Tibial nerve (tissue), 4 donors: ENCODE data around the gene ST6GALNAC3. TPM values are rescaled to one million over a fixed set of nuclear protein-coding genes. Genes with fewer than 3 reads are reported as not detected.
A peak's percentile ranks its signal among the peaks of the same experiment; 100 is the strongest.

Experiments
- DNase-seq, 2 donors: peaks; one replicate each; pipeline ENCODE4 v3.0.0-alpha.2; 2019; ENCODE audit warnings: low spot score in 2 of 2
- H3K27ac ChIP-seq, 4 donors: fragments of 200-600 bp; sonication (generic) in 3 of 4; one replicate each; pipeline ENCODE4 v1.5.1; 2017 to 2019; ENCODE audit warnings: mild to moderate bottlenecking in 1 of 4
- H3K27me3 ChIP-seq, 2 donors: fragments of 200-600 bp; sonication (generic) in 1 of 2; one replicate each; pipeline versions ENCODE4 v1.5.1 to v1.6.0; 2017 to 2019
- H3K36me3 ChIP-seq, 3 donors: fragments of 200-600 bp; sonication (generic); one replicate each; pipeline ENCODE4 v1.5.1; 2018 to 2019
- H3K4me1 ChIP-seq, 4 donors: fragments of 200-600 bp; sonication (generic) in 3 of 4; one replicate each; pipeline ENCODE4 v1.5.1; 2017 to 2019
- H3K4me3 ChIP-seq, 4 donors: fragments of 200-600 bp; sonication (generic) in 3 of 4; one replicate each; pipeline ENCODE4 v1.5.1; 2017 to 2019; ENCODE audit warnings: mild to moderate bottlenecking in 1 of 4, moderate library complexity in 1 of 4
- H3K9me3 ChIP-seq, 4 donors: fragments of 200-600 bp; sonication (generic) in 3 of 4; one replicate each; pipeline ENCODE4 v1.5.1; 2017 to 2019
- CTCF ChIP-seq, 5 experiments: fragments of 200-600 bp in 3 of 5; fragments of 450-650 bp in 2 of 5; sonication (generic) in 3 of 5; IDR thresholded peaks; one replicate each; pipeline ENCODE4 v1.5.1; 2016 to 2019; ENCODE audit warnings: antibody characterized with exemption in 5 of 5, mild to moderate bottlenecking in 3 of 5, moderate library complexity in 2 of 5
- EP300 ChIP-seq, 2 donors: sonication (generic); formaldehyde crosslinking; IDR thresholded peaks; one replicate each; pipeline ENCODE4 v1.6.1; 2017; ENCODE audit warnings: antibody characterized with exemption in 2 of 2, mild to moderate bottlenecking in 1 of 2
- POLR2A ChIP-seq, 2 donors: fragments of 450-650 bp; IDR thresholded peaks; one replicate each; pipeline ENCODE4 v1.6.1; 2017; ENCODE audit warnings: antibody characterized with exemption in 2 of 2, mild to moderate bottlenecking in 2 of 2, moderate library complexity in 2 of 2
- WGBS, 2 donors: methylation state at CpG; one replicate each; pipeline ENCODE4 v1.1.5; 2018; 5-methylcytosine and 5-hydroxymethylcytosine counted together
- total RNA-seq, 4 donors: library from RNA; depleted of rRNA; stranded (reverse); fragments of >200 nt; gene quantifications; one replicate each; pipeline ENCODE4 v1.1.0, GENCODE V29; 2016

ST6GALNAC3 gene
- total RNA-seq, 4 donors from 2014 or later: 2.7 to 6.6 (median 4.9) TPM

- H3K9me3 ChIP-seq: no peaks in the 10 kb centered on the region
- H3K27me3 ChIP-seq: no peaks in the 10 kb centered on the region
- peaks cover 0 to 10% (median 0%) of the 10 kb centered on the region in 4 donors for H3K4me1 ChIP-seq
- WGBS, 2 donors: 15 to 29% methylated on average over 1 of the region's 1 CpG
- DNase-seq: peak in 1 of 2 donors; percentile 9
- no peak overlapping the region for H3K4me3 ChIP-seq
- no peaks in the 10 kb centered on the region for H3K36me3 ChIP-seq
- TF ChIP-seq POLR2A (IDR thresholded peaks at IDR 0.05) (no peak), EP300 (IDR thresholded peaks at IDR 0.05) (no peak), CTCF (IDR thresholded peaks at IDR 0.05) (no peak)
- H3K27ac ChIP-seq: no peak overlapping the region
Measured at GRCh38 chr1:76381450-76382097, 307.0 kb downstream of the ST6GALNAC3 start.

- Histone ChIP-seq H3K4me1 (peaks cover 0 to 5% (median 0%) of the 10 kb centered on the region in 4 donors), H3K4me3 (no peak overlapping the region), H3K36me3 (no peaks in the 10 kb centered on the region), H3K9me3 (no peaks in the 10 kb centered on the region), H3K27me3 (no peaks in the 10 kb centered on the region), H3K27ac (no peak overlapping the region)
- WGBS, 2 donors: 89 to 94% methylated on average over 2 of the region's 2 CpGs
- TF ChIP-seq POLR2A (IDR thresholded peaks at IDR 0.05): no peak
- TF ChIP-seq CTCF (IDR thresholded peaks at IDR 0.05): no peak
- TF ChIP-seq EP300 (IDR thresholded peaks at IDR 0.05): no peak
- DNase-seq: no peak
Measured at GRCh38 chr1:76388261-76388660, 313.7 kb downstream of the ST6GALNAC3 start.

GRCh38 chr1:76390456-76390855 lies 315.9 kb downstream of the ST6GALNAC3 start:
- no peak overlapping the region for H3K27ac ChIP-seq
- peaks cover 0 to 5% (median 0%) of the 10 kb centered on the region in 4 donors for H3K4me1 ChIP-seq
- H3K27me3 ChIP-seq: no peaks in the 10 kb centered on the region
- no peak for DNase-seq
- TF ChIP-seq CTCF (IDR thresholded peaks at IDR 0.05) (no peak), EP300 (IDR thresholded peaks at IDR 0.05) (no peak), POLR2A (IDR thresholded peaks at IDR 0.05) (no peak)
- H3K4me3 ChIP-seq: no peak overlapping the region
- no peaks in the 10 kb centered on the region for H3K36me3 ChIP-seq
- no peaks in the 10 kb centered on the region for H3K9me3 ChIP-seq

- 86 to 93% methylated on average over 2 of the region's 2 CpGs for WGBS, 2 donors
Measured at GRCh38 chr1:76395059-76395458, 320.5 kb downstream of the ST6GALNAC3 start.

More at GRCh38 chr1:76395059-76395458, 320.5 kb downstream of the ST6GALNAC3 start:
- H3K4me3 ChIP-seq: no peak overlapping the region
- DNase-seq: no peak
- TF ChIP-seq EP300 (IDR thresholded peaks at IDR 0.05) (no peak), CTCF (IDR thresholded peaks at IDR 0.05) (no peak), POLR2A (IDR thresholded peaks at IDR 0.05) (no peak)
- no peaks in the 10 kb centered on the region for H3K9me3 ChIP-seq
- no peak overlapping the region for H3K27ac ChIP-seq
- no peaks in the 10 kb centered on the region for H3K36me3 ChIP-seq
- peaks cover 0 to 5% (median 0%) of the 10 kb centered on the region in 4 donors for H3K4me1 ChIP-seq
- no peaks in the 10 kb centered on the region for H3K27me3 ChIP-seq
